Ovary (tissue), 9 donors: Measurements from ENCODE around the gene LCP2. TPM values are rescaled to one million over a fixed set of nuclear protein-coding genes. Genes with fewer than 3 reads are reported as not detected.
A peak's percentile ranks its signal among the peaks of the same experiment; 100 is the strongest.

ENCODE experiments used
- DNase-seq, 5 donors: peaks; one replicate each; pipeline ENCODE4 v3.0.0-alpha.2; 2019 to 2020
- H3K27ac ChIP-seq, 2 donors: fragments of 200-600 bp; one replicate each; pipeline versions ENCODE4 v1.5.1 to v1.8.0; 2019 to 2022
- H3K27me3 ChIP-seq: fragments of 200-600 bp; one replicate; pipeline ENCODE4 v1.8.0; 2022
- H3K36me3 ChIP-seq: fragments of 200-600 bp; sonication (generic); one replicate; pipeline ENCODE4 v1.5.1; 2019
- H3K4me1 ChIP-seq: one replicate; pipeline ENCODE4 v1.8.1; 2013; ENCODE audit warnings: mild to moderate bottlenecking, moderate library complexity; ENCODE audit not compliant: insufficient read depth
- H3K4me3 ChIP-seq: fragments of 200-600 bp; sonication (generic); one replicate; pipeline ENCODE4 v1.5.1; 2017
- H3K9me3 ChIP-seq, 2 donors: fragments of 200-600 bp in 1 of 2; sonication (generic) in 1 of 2; one replicate each; pipeline versions ENCODE4 v1.5.1 to v1.8.1; 2013 to 2019; ENCODE audit warnings: mild to moderate bottlenecking in 1 of 2, moderate library complexity in 1 of 2
- CTCF ChIP-seq, 3 donors: fragments of 450-650 bp in 2 of 3; fragments of 200-600 bp in 1 of 3; IDR thresholded peaks; one replicate each; pipeline versions ENCODE4 v1.5.1 to v1.8.0; 2016 to 2022; ENCODE audit warnings: antibody characterized with exemption in 3 of 3, mild to moderate bottlenecking in 1 of 3
- EP300 ChIP-seq: sonication (generic); formaldehyde crosslinking; IDR thresholded peaks from one replicate; pipeline ENCODE4 v1.6.1; 2017; ENCODE audit warnings: antibody characterized with exemption
- POLR2A ChIP-seq: fragments of 450-650 bp; IDR thresholded peaks from one replicate; pipeline ENCODE4 v1.6.1; 2017; ENCODE audit warnings: antibody characterized with exemption, mild to moderate bottlenecking, moderate library complexity
- WGBS, 3 donors: extraction: QIAGEN DNeasy Blood & Tissue Kit in 1 of 3; methylation state at CpG; one replicate each; pipeline versions ENCODE4 v1.1.5 to v1.1.7; 2013 to 2017; 5-methylcytosine and 5-hydroxymethylcytosine counted together
- intact Hi-C, 4 donors: fragments of 100-400 bp; cut with DNase I; formaldehyde crosslinking; loops; one replicate each; pipeline versions ENCODE4 v1.11.0 to v1.15.1; 2022 to 2023
- polyA plus RNA-seq, 2 donors: library from polyadenylated mRNA; stranded (reverse); fragments of 200-250 nt in 1 of 2; fragments of 350-450 nt in 1 of 2; fragmentation: Illumina TruSeq in 1 of 2; extraction: RNeasy Lipid Tissue Mini Kit (QIAGEN cat#74804) in 1 of 2; gene quantifications; one replicate each; pipeline ENCODE4 v1.2.3, GENCODE V29; 2013 to 2014
- total RNA-seq, 7 donors: library from RNA; depleted of rRNA in 2 of 7; stranded (reverse); fragments of >200 nt in 2 of 7; fragmentation: NEBNext Ultra II Directional in 3 of 7; extraction: Animal tissue kit (Norgen Biotek cat#: 25700) in 3 of 7; gene quantifications; one replicate each; pipeline versions ENCODE4 v1.1.0 to v1.2.4, GENCODE V29; 2016 to 2023
- donor health status: DM: no; HTN: no; CAD: no; lungs with moderate emphysema.
- donor health status: DM: no; HTN: no; CAD: no.
- donor health status: Bipolar disorder and iron deficiency.
- donor health status: DM: yes; HTN: yes; CAD: no.
- donor health status: DM: no; HTN: no; CAD: no.
- donor health status: DM: yes; HTN: yes; CAD: no.

Gene LCP2
- total and polyA plus RNA-seq, 9 donors = 3.1 to 31.1 (median 6.4) TPM

GRCh38 chr5:170279459-170279817, 18.1 kb downstream of the LCP2 start:
- Histone ChIP-seq H3K9me3 (no peaks in the 10 kb centered on the region), H3K36me3 (no peaks in the 10 kb centered on the region), H3K27me3 (no peaks in the 10 kb centered on the region), H3K4me3 (no peak overlapping the region), H3K4me1 (peaks cover 4% of the 10 kb centered on the region), H3K27ac (peak overlapping the region in 1 of 2 donors; percentile 9)
- DNase-seq = no peak
- 85 to 93% (median 92%) methylated on average over 4 of the region's 4 CpGs for WGBS, 3 donors
- TF ChIP-seq CTCF (IDR thresholded peaks at IDR 0.05) (no peak), EP300 (no peak), POLR2A (no peak)
- intact Hi-C loops = no loop called here

- intact Hi-C loops = no loop called here
- H3K9me3 ChIP-seq = no peaks in the 10 kb centered on the region
- WGBS, 3 donors = 73 to 79% (median 78%) methylated on average over 9 of the region's 9 CpGs
- H3K36me3 ChIP-seq = no peaks in the 10 kb centered on the region
- H3K27ac ChIP-seq = no peak overlapping the region
- TF ChIP-seq CTCF (IDR thresholded peaks at IDR 0.05) (no peak), EP300 (no peak), POLR2A (no peak)
- H3K27me3 ChIP-seq = no peaks in the 10 kb centered on the region
- no peak overlapping the region for H3K4me3 ChIP-seq
- DNase-seq = no peak
- H3K4me1 ChIP-seq = peaks cover 4% of the 10 kb centered on the region
These were observed 18.7 kb downstream of the LCP2 start for GRCh38 chr5:170278611-170279458.

GRCh38 chr5:170277867-170278281, 19.7 kb downstream of the LCP2 start:
- Histone ChIP-seq H3K27me3 (no peaks in the 10 kb centered on the region), H3K4me3 (no peak overlapping the region), H3K27ac (no peak overlapping the region), H3K36me3 (no peaks in the 10 kb centered on the region), H3K4me1 (peaks cover 4% of the 10 kb centered on the region), H3K9me3 (no peaks in the 10 kb centered on the region)
- no peak for TF ChIP-seq POLR2A
- TF ChIP-seq EP300 = no peak
- no peak for TF ChIP-seq CTCF (IDR thresholded peaks at IDR 0.05)
- intact Hi-C loops = no loop called here
- WGBS, 3 donors = 77 to 83% (median 82%) methylated on average over 6 of the region's 6 CpGs
- DNase-seq = no peak

- H3K9me3 ChIP-seq = no peaks in the 10 kb centered on the region
- no peaks in the 10 kb centered on the region for H3K36me3 ChIP-seq
- no peak for DNase-seq
- no peaks in the 10 kb centered on the region for H3K27me3 ChIP-seq
- intact Hi-C loops = no loop called here
- no peak overlapping the region for H3K4me3 ChIP-seq
- no peak for TF ChIP-seq POLR2A
- no peak for TF ChIP-seq EP300
- TF ChIP-seq CTCF (IDR thresholded peaks at IDR 0.05) = no peak
- WGBS, 3 donors = 97 to 98% (median 97%) methylated on average over 2 of the region's 2 CpGs
- H3K27ac ChIP-seq = no peak overlapping the region
- peaks cover 6% of the 10 kb centered on the region for H3K4me1 ChIP-seq
These were observed 21.4 kb downstream of the LCP2 start for GRCh38 chr5:170276140-170276539.
